ENCODE data around the gene AGAP1. TPM values are rescaled to one million over a fixed set of nuclear protein-coding genes. Genes with fewer than 3 reads are reported as not detected.

Gene AGAP1
- total and polyA plus RNA-seq, 2 donors from 2014 or later, result 8.1 to 44.5 TPM

DNA sequence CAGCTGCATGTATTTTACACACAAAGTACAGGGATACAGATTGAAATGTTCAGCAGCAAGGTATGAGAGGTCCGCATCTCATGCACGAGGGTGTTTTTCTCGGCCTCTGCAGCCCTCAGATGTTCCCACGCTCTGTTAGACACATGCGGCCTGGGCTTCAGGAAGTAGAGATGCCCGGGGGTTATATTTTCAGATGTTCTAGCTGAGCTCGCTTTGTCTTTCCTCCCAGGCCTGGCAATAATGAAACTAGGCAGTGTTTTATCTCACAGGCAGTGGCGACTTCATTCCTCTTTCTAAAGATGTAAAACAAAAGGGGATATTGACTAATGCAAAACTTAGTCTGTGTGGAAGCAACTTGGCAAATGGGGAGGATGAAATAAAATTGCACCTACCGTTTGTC, 483.6 kb downstream of the AGAP1 start:
- DNase-seq (no peak), FAIRE-seq (no peak)
- H3K36me3 ChIP-seq (ENCODE audit: control insufficient read depth in 2 of 3, insufficient read depth in 3 of 3, low read length in 3 of 3), result peaks cover 0 to 2% (median 0%) of the 10 kb centered on the region in 3 donors

DNA sequence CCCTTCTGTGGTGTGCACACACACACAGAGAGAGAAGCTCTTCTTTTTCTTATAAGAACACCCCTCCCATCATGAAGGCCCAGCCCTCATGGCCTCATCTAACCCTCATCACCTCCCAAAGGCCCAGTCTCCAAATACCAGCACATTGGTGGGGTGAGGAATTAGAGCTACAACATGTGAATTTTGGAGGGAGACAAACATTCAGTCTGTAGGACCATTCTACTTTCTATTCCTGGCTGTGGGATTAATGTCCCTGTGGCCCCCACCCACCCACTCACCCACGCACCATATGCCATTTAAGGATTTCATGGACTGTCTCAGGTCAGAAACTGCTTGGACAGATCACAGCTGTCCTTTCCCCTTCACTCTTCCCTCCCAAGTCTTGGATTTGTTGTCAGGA, 484.2 kb downstream of the AGAP1 start:
- intact Hi-C loops (cut with DNase I), result no loop called here
- peaks cover 0 to 2% (median 0%) of the 10 kb centered on the region in 3 donors for H3K36me3 ChIP-seq (ENCODE audit: control insufficient read depth in 2 of 3, insufficient read depth in 3 of 3, low read length in 3 of 3)

More for the DNA sequence above, 483.6 kb downstream of the AGAP1 start:
- H3K9me3 ChIP-seq (ENCODE audit: control insufficient read depth in 2 of 3, insufficient read depth in 1 of 3, low read length in 3 of 3), result no peaks in the 10 kb centered on the region
- intact Hi-C loops (cut with DNase I), result no loop called here
- H3K4me1 ChIP-seq (ENCODE audit: control insufficient read depth in 2 of 3, insufficient read depth in 2 of 3, low read depth in 1 of 3, low read length in 3 of 3), result no peaks in the 10 kb centered on the region
- no peak overlapping the region for H3K27ac ChIP-seq (ENCODE audit: low read depth in 2 of 2, low read length in 2 of 2)
- no peak overlapping the region for H3K9ac ChIP-seq (ENCODE audit: low read length in 3 of 3)
- H3K27me3 ChIP-seq (ENCODE audit: control insufficient read depth, insufficient read depth, low read length), result no peaks in the 10 kb centered on the region
- TF ChIP-seq, protein P1, sequence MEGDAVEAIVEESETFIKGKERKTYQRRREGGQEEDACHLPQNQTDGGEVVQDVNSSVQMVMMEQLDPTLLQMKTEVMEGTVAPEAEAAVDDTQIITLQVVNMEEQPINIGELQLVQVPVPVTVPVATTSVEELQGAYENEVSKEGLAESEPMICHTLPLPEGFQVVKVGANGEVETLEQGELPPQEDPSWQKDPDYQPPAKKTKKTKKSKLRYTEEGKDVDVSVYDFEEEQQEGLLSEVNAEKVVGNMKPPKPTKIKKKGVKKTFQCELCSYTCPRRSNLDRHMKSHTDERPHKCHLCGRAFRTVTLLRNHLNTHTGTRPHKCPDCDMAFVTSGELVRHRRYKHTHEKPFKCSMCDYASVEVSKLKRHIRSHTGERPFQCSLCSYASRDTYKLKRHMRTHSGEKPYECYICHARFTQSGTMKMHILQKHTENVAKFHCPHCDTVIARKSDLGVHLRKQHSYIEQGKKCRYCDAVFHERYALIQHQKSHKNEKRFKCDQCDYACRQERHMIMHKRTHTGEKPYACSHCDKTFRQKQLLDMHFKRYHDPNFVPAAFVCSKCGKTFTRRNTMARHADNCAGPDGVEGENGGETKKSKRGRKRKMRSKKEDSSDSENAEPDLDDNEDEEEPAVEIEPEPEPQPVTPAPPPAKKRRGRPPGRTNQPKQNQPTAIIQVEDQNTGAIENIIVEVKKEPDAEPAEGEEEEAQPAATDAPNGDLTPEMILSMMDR (IDR thresholded peaks at IDR 0.05; ENCODE audit: borderline replicate concordance, extremely low read depth, insufficient read depth), result no peak
- no peak overlapping the region for H3K4me3 ChIP-seq (ENCODE audit: low read length in 3 of 3)

DNA sequence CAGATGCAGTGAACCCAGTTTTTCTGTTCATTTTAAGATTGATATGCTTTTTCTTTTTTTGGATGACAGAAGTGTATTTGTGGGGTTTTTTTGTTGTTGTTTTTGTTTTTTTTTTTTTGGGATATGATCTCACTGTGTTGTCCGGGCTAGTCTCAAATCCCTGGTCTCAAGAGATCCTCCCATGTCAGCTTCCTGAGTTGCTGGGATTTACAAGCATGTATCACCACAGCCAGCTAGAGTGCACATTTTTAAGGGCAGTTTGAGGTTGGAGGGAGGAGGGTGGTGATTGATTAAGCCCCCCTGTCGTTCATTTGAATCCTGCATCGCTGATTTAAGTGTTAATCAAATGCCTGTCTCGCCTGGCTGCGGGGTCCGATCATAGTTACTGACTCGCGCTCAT, 485.2 kb downstream of the AGAP1 start:
- Histone ChIP-seq H3K9me3 (ENCODE audit: control insufficient read depth in 2 of 3, insufficient read depth in 1 of 3, low read length in 3 of 3) (no peaks in the 10 kb centered on the region), H3K36me3 (ENCODE audit: control insufficient read depth in 2 of 3, insufficient read depth in 3 of 3, low read length in 3 of 3) (peaks cover 0 to 2% (median 0%) of the 10 kb centered on the region in 3 donors), H3K4me1 (ENCODE audit: control insufficient read depth in 2 of 3, insufficient read depth in 2 of 3, low read depth in 1 of 3, low read length in 3 of 3) (no peaks in the 10 kb centered on the region), H3K27me3 (ENCODE audit: control insufficient read depth, insufficient read depth, low read length) (no peaks in the 10 kb centered on the region), H3K9ac (ENCODE audit: low read length in 3 of 3) (no peak overlapping the region), H3K27ac (ENCODE audit: low read depth in 2 of 2, low read length in 2 of 2) (no peak overlapping the region), H3K4me3 (ENCODE audit: low read length in 3 of 3) (no peak overlapping the region)
- FAIRE-seq (no peak), DNase-seq (no peak)
- TF ChIP-seq, protein P1 (IDR thresholded peaks at IDR 0.05; ENCODE audit: borderline replicate concordance, extremely low read depth, insufficient read depth), result no peak
- intact Hi-C loops (cut with DNase I), result no loop called here

More for the DNA sequence above, 484.2 kb downstream of the AGAP1 start:
- H3K9ac ChIP-seq (ENCODE audit: low read length in 3 of 3), result no peak overlapping the region
- FAIRE-seq (no peak), DNase-seq (no peak)
- no peaks in the 10 kb centered on the region for H3K9me3 ChIP-seq (ENCODE audit: control insufficient read depth in 2 of 3, insufficient read depth in 1 of 3, low read length in 3 of 3)
- no peak overlapping the region for H3K4me3 ChIP-seq (ENCODE audit: low read length in 3 of 3)
- TF ChIP-seq, protein P1 (IDR thresholded peaks at IDR 0.05; ENCODE audit: borderline replicate concordance, extremely low read depth, insufficient read depth), result no peak
- H3K27ac ChIP-seq (ENCODE audit: low read depth in 2 of 2, low read length in 2 of 2), result no peak overlapping the region
- H3K27me3 ChIP-seq (ENCODE audit: control insufficient read depth, insufficient read depth, low read length), result no peaks in the 10 kb centered on the region
- H3K4me1 ChIP-seq (ENCODE audit: control insufficient read depth in 2 of 3, insufficient read depth in 2 of 3, low read depth in 1 of 3, low read length in 3 of 3), result no peaks in the 10 kb centered on the region

All from kidney (tissue), 14 donors.